HG03342 (cell line): ENCODE measurements around the gene FGF14.

Source experiments
- ATAC-seq: cut with Tn5 transposase; IDR thresholded peaks from one replicate; pipeline ENCODE4 v1.9.1; 2021; ENCODE audit warnings: mild to moderate bottlenecking, moderate library complexity; ENCODE audit not compliant: unreplicated experiment

FGF14 gene

DNA sequence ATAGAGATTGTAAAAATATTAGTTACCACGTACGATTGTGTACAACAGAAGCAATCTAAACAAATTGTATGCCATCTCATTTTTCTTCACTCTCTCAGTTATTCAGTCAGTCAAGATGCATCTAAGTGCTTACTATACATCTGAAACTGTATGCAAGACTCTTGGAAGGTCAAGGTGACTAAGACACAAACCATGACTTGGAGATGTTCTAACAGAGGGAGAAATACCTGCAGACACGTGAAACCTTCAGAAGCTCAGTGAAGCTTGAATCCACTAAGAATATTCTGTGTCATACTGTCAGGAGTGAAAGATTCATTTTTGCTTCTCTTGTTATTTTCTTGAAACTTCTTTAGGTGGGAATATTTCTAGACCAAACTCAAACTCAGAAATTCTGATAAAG lies 584.0 kb downstream of the FGF14 start:
- no peak for ATAC-seq

- ATAC-seq: no peak
Measured at GRCh38 chr13:101811881-101812280, 590.0 kb downstream of the FGF14 start.

DNA sequence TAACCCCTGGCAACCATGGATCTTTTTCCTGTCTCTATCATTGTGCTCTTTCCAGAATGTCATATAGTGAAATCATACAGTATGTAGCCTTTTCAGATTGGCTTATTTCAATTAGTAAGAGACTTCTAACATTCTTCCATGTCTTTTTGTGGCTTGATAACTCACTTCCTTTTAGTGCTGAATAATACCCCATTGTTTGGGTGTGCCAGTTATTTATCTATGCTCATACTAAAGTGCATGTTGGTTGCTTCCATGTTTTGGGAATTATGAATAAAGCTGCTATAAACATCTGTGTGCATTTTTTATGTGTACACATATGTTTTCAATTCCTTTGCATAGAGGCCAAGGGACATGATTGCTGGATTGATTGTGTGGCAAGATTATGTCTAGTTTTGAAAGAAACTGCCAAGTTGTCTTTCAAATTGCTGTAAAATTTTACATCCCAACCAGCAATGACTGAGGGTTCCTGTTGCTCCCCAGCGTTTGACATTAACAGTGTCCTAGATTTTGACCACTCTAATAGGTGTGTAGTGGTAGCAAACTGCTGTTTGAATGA lies 590.5 kb downstream of the FGF14 start:
- no peak for ATAC-seq

DNA sequence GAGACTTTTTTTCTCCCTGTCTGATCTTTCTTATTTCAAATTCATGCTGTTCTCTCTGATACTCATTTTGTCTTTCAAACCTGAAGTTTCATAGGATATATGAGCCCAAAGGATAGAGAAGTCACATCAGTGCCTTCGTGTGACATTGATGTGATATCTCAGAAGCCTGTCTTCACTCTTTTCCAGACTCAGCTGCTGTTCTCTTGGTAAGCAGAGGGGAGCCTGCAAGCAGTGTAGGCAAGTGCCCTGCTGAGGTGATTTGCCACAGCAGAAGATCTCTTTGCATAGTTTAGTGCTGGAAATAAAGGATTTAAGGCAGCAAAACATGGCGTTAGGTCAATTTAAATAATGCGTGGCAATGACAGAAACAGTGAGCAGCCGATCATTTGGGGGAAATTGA lies 602.7 kb downstream of the FGF14 start:
- ATAC-seq: no peak

DNA sequence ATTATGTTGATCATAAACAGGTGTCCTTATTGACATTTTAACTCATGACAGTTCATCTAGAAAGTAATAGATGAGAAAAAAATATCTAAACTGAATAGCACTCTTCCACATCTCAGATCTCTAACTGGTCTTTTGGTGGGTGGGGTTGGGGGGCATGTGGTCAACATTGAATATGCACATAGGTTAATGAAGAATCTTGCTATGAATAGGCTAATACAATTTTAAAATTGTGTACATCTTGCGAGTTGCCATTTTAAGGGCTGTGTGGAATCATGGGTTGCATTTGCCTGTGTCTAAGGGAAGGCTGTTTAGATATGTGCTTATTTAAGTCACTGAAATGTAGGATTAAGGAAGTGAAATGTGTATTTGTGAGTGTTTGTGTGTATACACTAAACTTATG lies 603.4 kb downstream of the FGF14 start:
- no peak for ATAC-seq

DNA sequence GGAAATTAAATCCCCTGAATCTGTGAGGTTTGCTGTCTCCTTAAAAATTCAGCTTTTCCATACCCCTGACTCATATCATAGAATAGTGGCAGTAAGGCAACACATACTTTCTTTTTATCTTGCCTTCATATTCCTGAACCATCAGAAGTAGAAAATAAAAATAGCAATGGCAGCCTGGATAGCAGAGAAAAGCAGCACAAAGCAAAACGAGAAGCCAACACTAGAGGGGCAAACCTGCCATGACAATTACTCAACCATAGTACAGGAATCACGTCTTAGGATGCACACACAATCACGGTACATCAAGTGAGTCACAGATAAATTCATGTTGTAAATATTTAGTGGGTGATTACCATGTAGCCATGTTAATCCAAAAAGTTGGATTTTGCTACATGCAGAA lies 606.4 kb downstream of the FGF14 start:
- no peak for ATAC-seq

DNA sequence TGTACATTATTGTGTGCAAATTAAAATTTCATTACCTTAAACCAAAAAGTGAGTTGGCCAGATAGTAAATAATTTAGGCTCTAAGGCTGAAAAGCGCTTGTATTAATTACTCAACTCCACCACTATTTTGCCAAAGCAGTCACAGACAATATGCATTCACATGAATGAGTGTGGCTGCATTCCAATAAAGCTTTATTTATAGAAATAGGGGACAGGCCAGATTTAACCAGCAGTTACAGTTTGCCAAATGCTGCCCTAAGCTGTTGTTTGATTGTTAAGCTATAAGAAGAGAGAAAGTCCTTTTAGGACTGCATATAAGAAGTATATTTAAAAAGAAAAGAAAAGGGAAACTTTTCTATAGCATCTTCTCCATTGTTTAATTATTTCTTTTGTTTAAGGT lies 606.8 kb downstream of the FGF14 start:
- no peak for ATAC-seq

GRCh38 chr13:101792189-101792588 lies 609.7 kb downstream of the FGF14 start:
- no peak for ATAC-seq

- no peak for ATAC-seq
Measured at GRCh38 chr13:101785858-101786257, 616.0 kb downstream of the FGF14 start.

DNA sequence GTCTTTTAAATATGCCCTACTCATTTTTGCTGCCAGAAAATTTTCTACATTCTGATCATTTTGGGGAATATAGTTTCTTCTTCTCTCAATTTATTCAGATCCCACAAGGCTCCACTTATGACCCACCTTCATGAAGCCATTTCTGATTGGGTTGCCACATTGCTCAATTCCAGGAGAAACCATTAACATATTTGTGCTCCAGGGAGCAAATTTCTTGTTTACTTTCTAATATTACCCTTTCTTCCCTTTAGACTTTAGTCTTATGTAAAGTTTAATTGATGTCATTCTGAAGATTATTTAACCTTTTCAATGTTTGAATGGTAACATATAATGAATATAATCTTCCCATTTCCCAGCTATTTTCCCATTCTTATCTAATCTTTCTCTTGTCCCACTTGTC lies 617.5 kb downstream of the FGF14 start:
- no peak for ATAC-seq

DNA sequence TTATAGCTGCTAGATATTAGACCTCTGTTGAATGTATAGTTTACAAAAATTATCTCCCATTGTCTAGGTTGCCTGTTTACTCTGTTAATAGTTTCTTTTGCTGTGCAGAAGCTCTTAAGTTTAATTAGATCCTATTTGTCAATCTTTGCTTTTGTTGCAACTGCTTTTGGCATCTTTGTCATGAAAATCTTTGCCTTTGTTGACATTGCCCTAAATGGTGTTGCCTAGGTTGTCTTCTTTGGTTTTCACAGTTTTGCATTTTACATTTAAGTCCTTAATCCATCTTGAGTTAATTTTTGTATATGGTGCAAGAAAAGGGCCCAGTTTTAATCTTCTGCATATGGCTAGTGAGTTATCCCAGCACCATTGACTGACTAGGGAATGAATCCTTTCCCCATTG lies 618.3 kb downstream of the FGF14 start:
- no peak for ATAC-seq

DNA sequence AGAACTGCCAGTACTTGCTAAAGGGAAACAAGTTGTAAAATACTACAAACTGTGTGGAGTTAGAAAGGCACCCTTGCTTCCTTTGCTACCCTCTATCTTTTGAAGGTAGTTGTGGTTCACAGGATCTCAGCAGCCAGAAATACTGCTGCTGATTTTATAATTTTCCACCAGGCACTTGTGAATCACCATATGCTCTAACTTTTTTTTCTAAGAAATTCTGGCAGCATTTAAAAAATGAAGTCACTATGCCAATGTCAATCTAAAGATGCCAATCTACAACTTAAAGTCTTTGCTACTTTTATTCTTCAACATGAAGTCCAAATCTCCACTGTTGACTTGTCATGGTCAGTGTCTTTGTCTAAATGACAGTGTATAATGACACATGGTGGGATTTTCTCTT lies 621.6 kb downstream of the FGF14 start:
- no peak for ATAC-seq

DNA sequence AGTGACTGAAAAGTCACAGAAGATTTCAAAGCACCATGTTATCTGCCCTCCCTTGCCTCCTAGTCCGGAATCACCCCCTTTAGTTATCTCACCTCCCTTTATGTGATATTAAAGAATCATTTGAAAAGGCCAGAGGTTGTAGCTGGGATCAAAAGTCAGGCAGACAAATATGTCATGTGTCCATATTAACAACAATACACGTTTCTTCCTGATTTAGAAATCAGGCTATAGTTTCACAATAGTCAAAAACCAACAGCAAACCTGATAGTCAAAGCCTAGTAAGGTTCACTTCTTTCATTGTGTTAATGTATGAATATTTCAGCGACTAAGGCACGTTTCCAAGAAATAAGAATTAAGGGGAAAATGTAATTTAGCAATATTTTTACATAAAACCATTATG lies 622.7 kb downstream of the FGF14 start:
- ATAC-seq: no peak

DNA sequence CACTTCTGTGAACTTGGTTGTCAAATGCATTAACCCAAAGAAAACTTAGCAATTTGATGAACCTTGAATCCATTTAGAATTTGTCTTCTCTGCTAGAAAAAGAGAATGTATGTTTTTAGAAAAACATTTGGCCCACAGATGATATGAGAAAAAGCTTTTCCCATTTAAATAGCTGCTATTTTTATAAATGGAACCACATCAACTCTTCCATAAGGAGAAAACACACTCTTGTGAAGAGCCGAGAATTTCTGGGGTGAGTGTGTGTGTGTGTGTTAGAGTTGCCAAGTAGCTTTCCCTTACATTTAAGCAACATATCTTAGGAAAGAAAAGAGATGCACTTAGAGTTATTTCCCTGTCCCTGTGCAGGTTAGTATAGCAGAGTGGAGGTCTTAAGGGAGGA lies 626.6 kb downstream of the FGF14 start:
- ATAC-seq: no peak

- no peak for ATAC-seq
Measured at GRCh38 chr13:101774393-101774792, 627.5 kb downstream of the FGF14 start.

DNA sequence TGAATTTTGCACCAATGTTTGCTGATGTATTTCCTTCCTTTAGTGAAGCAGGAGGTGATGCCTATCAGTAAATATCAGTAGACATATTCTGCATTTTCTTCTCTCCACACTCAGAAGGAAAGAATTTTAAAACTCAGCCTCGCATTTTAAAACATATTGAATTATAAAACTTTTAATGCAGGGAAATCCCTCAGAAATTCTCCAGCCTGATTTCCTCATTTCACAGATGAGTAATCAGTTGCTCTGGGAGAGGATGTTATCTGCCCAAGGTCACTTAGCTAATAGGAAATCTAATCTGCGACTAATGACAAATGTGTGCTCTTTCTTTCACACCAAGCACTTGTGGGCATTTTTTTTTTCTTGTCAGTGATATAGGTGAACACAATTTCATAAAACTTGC lies 628.8 kb downstream of the FGF14 start:
- no peak for ATAC-seq

GRCh38 chr13:101767131-101767530 lies 634.7 kb downstream of the FGF14 start:
- no peak for ATAC-seq

DNA sequence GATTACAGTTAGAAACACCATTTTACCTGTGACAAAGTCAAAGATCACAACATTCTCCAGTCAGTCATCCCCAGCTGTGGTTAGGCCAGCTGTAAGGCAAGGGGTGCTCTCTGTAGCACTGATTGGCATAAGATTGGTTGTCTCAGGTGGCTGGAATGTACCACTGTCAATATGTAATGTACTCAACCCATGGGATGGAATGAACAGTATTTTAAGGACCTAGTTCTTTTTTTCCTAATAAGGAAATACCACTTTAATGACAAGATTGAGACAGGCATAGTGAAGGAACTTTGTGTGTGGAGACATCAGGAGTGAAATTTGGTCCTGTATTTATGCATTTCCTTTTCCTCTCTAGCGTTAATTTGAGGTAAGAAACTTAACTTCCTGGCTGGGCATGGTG lies 638.7 kb downstream of the FGF14 start:
- no peak for ATAC-seq

DNA sequence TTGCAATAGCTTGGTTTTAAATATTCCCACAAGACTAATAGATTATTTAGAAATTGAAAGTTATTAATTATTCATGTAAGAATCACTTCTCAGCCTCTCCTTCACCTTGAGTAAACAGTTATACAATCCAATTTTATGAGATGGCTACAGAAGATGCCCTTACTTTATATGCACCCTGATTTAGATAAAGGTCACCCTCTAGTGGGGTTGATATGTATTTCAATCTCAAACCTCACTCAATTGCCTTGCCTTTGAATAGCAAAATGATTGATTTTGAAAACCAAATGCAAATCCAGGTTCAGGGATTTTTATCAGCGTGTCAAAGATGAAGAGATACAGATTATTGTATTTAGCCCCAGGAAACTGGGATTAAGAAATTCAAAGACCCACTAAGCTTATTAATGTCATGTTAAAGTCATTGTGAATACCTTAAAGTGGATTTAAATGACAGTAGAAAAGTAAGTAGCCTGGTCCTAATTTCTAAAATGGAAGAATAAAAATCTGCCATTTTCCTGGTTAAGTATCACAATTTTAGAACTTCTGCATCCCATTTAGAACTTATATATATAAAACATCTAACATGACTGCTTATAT lies 644.3 kb downstream of the FGF14 start:
- ATAC-seq: peak; percentile 85

GRCh38 chr13:101755228-101755887 lies 646.5 kb downstream of the FGF14 start:
- no peak for ATAC-seq

- no peak for ATAC-seq
Measured at GRCh38 chr13:101752432-101752831, 649.4 kb downstream of the FGF14 start.

- ATAC-seq: no peak
Measured at GRCh38 chr13:101751488-101751887, 650.4 kb downstream of the FGF14 start.

DNA sequence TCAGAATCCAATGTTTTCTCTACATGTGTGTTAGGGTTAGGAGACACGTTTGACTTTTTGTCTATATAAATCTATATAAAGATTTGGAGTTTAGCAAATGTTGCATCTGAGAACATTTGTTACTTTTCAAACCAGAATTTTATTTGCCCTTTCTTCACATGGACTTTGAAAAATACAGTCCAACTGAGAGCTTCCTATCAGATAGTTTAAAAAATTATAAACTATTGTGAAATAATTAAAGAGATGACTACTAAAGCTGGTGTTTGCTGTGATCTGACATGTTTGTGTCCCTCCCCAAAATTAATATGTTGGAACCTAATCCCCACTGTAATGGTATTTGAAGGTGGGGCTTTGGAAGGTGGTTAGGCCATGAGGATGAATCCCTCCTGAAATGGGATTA lies 652.3 kb downstream of the FGF14 start:
- no peak for ATAC-seq
